ENCODE results near the gene TBC1D20.
"Not testable (repeated sequence)": the region's sequence is repeated elsewhere in the genome, so short reads cannot be mapped to it uniquely, and the experiment has no call there.

Gene TBC1D20

DNA sequence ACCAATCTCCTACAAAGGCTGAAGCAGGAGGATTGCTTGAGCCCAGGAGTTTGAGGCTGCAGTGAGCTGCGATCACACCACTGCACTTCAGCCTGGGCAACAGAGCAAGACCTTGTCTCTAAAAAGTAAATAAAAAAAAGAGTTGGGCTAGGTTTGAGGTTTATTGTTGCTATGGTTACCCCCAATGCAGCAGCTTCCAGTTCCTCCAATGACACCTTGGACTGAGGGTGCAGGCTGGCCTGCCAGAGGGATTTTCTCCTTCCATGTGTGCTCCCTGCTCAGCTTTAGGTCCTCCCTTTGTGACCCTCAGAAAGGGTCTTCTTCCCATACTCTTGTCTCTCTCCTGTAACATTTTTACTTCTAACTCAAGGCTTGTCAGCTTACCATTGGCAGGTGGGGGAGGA lies 10.6 kb upstream of the TBC1D20 start:
- Histone ChIP-seq H3K27me3 (ENCODE audit: control insufficient read depth in 1 of 2, insufficient read depth in 2 of 2, low read length in 2 of 2) (peaks cover 0 to 4% of the 10 kb centered on the region in 2 donors), H3K27ac (ENCODE audit: low read depth, low read length) (no peak overlapping the region), H3K36me3 (ENCODE audit: insufficient read depth, low read length) (peaks cover 2% of the 10 kb centered on the region), H3K9ac (ENCODE audit: low read length) (no peak overlapping the region), H3K4me1 (ENCODE audit: insufficient read depth, low read length) (no peaks in the 10 kb centered on the region), H3K9me3 (ENCODE audit: low read length) (no peaks in the 10 kb centered on the region), H3K4me3 (ENCODE audit: low read depth in 1 of 2, low read length in 2 of 2) (no peak overlapping the region)

DNA sequence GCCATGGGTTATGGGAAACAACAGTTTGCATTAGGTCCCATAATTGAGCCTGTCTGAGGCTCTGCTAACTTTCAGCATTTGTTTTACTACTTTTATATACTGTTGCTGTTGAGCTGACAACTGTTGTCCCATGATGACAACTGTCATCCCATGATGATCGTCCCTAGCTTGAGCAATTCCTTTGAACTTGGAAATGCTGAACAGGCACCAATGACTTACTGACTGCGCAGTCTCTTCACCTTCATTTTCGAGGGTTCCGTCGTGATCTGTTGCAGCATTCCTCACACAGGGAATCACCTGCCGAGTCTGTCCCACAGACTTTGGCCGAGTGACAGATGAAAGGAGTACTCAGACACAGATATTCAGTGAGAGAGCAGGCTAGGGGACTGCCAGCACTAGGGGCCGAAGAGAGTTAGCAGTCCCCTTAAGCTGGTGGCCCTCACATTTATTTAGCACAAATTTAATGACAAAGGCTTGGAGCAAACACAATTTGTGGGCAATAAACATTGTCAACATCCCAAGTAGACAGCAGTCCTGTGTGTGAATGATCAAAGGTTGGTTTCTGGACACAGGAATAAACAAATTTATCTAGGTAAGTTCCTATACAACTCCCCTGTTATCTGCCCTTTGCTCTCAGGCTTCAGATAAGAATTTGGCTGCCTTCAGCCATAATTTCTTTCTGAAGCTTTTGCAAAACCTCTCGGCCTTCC lies 10.0 kb upstream of the TBC1D20 start:
- H3K27me3 ChIP-seq (ENCODE audit: control insufficient read depth in 1 of 2, insufficient read depth in 2 of 2, low read length in 2 of 2): peaks cover 0 to 4% of the 10 kb centered on the region in 2 donors
- no peak overlapping the region for H3K9ac ChIP-seq (ENCODE audit: low read length)
- H3K36me3 ChIP-seq (ENCODE audit: insufficient read depth, low read length): no peaks in the 10 kb centered on the region
- H3K9me3 ChIP-seq (ENCODE audit: low read length): no peaks in the 10 kb centered on the region
- H3K27ac ChIP-seq (ENCODE audit: low read depth, low read length): no peak overlapping the region
- no peak overlapping the region for H3K4me3 ChIP-seq (ENCODE audit: low read depth in 1 of 2, low read length in 2 of 2)
- no peaks in the 10 kb centered on the region for H3K4me1 ChIP-seq (ENCODE audit: insufficient read depth, low read length)

- no peaks in the 10 kb centered on the region for H3K9me3 ChIP-seq (ENCODE audit: low read length)
Observed at GRCh38 chr20:469746-470490, 7.6 kb upstream of the TBC1D20 start.

GRCh38 chr20:467755-468154 lies 5.4 kb upstream of the TBC1D20 start:
- Histone ChIP-seq H3K27ac (ENCODE audit: low read depth, low read length) (no peak overlapping the region), H3K27me3 (ENCODE audit: control insufficient read depth in 1 of 2, insufficient read depth in 2 of 2, low read length in 2 of 2) (peaks cover 0 to 4% of the 10 kb centered on the region in 2 donors), H3K4me3 (ENCODE audit: low read depth in 1 of 2, low read length in 2 of 2) (no peak overlapping the region), H3K36me3 (ENCODE audit: insufficient read depth, low read length) (no peaks in the 10 kb centered on the region), H3K9me3 (ENCODE audit: low read length) (no peaks in the 10 kb centered on the region), H3K4me1 (ENCODE audit: insufficient read depth, low read length) (peaks cover 4% of the 10 kb centered on the region), H3K9ac (ENCODE audit: low read length) (no peak overlapping the region)

More at GRCh38 chr20:469746-470490, 7.6 kb upstream of the TBC1D20 start:
- Histone ChIP-seq H3K27me3 (ENCODE audit: control insufficient read depth in 1 of 2, insufficient read depth in 2 of 2, low read length in 2 of 2) (peaks cover 0 to 4% of the 10 kb centered on the region in 2 donors), H3K9ac (ENCODE audit: low read length) (no peak overlapping the region), H3K27ac (ENCODE audit: low read depth, low read length) (no peak overlapping the region), H3K4me1 (ENCODE audit: insufficient read depth, low read length) (no peaks in the 10 kb centered on the region), H3K36me3 (ENCODE audit: insufficient read depth, low read length) (no peaks in the 10 kb centered on the region), H3K4me3 (ENCODE audit: low read depth in 1 of 2, low read length in 2 of 2) (no peak overlapping the region)

- Histone ChIP-seq H3K27me3 (ENCODE audit: control insufficient read depth in 1 of 2, insufficient read depth in 2 of 2, low read length in 2 of 2) (no peaks in the 10 kb centered on the region), H3K9ac (ENCODE audit: low read length) (peak overlapping the region; percentile 57), H3K4me1 (ENCODE audit: insufficient read depth, low read length) (peaks cover 31% of the 10 kb centered on the region), H3K36me3 (ENCODE audit: insufficient read depth, low read length) (no peaks in the 10 kb centered on the region), H3K9me3 (ENCODE audit: low read length) (no peaks in the 10 kb centered on the region), H3K27ac (ENCODE audit: low read depth, low read length) (peak overlapping the region; percentile 62), H3K4me3 (ENCODE audit: low read depth in 1 of 2, low read length in 2 of 2) (peak overlapping the region; percentile 67 to 79)
Observed at GRCh38 chr20:461254-462198, 807 bp downstream of the TBC1D20 start.

DNA sequence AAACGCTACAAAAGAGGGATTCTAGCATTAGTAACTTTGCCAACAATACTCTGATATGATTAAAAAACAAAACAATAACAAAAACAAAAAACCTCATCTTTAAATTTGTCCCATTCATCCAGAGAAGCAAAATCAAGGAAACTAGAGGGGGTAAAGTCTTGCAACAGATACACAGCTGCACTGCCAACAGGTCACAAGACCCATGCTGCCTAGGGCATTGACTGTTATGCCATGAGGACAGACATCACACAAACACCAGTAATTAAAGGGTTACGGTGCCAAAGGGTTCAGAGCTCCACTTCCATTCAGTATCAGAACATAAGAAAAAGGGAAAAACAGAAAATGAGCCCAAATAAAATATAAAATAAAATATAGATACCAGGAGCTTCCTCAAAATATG lies 1.6 kb downstream of the TBC1D20 start:
- Histone ChIP-seq H3K36me3 (ENCODE audit: insufficient read depth, low read length) (no peaks in the 10 kb centered on the region), H3K27ac (ENCODE audit: low read depth, low read length) (no peak overlapping the region), H3K4me3 (ENCODE audit: low read depth in 1 of 2, low read length in 2 of 2) (peak overlapping the region in 1 of 2 donors; percentile 23), H3K27me3 (ENCODE audit: control insufficient read depth in 1 of 2, insufficient read depth in 2 of 2, low read length in 2 of 2) (no peaks in the 10 kb centered on the region), H3K4me1 (ENCODE audit: insufficient read depth, low read length) (peaks cover 31% of the 10 kb centered on the region), H3K9ac (ENCODE audit: low read length) (no peak overlapping the region), H3K9me3 (ENCODE audit: low read length) (no peaks in the 10 kb centered on the region)

- peaks cover 31% of the 10 kb centered on the region for H3K4me1 ChIP-seq (ENCODE audit: insufficient read depth, low read length)
- no peaks in the 10 kb centered on the region for H3K27me3 ChIP-seq (ENCODE audit: control insufficient read depth in 1 of 2, insufficient read depth in 2 of 2, low read length in 2 of 2)
- H3K9me3 ChIP-seq (ENCODE audit: low read length): no peaks in the 10 kb centered on the region
- H3K4me3 ChIP-seq (ENCODE audit: low read depth in 1 of 2, low read length in 2 of 2): no peak overlapping the region
- H3K9ac ChIP-seq (ENCODE audit: low read length): no peak overlapping the region
- H3K27ac ChIP-seq (ENCODE audit: low read depth, low read length): no peak overlapping the region
- H3K36me3 ChIP-seq (ENCODE audit: insufficient read depth, low read length): no peaks in the 10 kb centered on the region
Observed at GRCh38 chr20:460180-460579, 2.2 kb downstream of the TBC1D20 start.

DNA sequence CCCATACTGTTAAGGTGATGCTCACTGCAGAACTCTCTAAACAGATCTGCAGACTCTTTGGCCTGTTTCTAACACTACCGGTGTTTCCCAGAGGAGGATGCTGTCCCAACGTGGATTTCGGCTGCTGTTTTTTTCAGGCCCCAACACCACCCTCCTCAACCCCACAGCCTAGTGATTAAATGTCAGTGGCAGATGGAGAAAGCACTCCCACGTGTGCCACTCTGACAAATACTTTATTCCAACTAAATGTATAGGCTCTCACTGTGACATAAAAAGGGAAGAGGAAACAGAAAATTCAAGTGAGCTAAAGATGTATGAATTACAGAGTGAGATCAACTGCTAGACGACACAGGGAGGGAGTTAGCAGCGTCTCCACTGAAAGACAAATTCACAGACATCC lies 3.6 kb downstream of the TBC1D20 start:
- no peak overlapping the region for H3K4me3 ChIP-seq (ENCODE audit: low read depth in 1 of 2, low read length in 2 of 2)
- no peaks in the 10 kb centered on the region for H3K36me3 ChIP-seq (ENCODE audit: insufficient read depth, low read length)
- H3K4me1 ChIP-seq (ENCODE audit: insufficient read depth, low read length): peaks cover 31% of the 10 kb centered on the region
- H3K27me3 ChIP-seq (ENCODE audit: control insufficient read depth in 1 of 2, insufficient read depth in 2 of 2, low read length in 2 of 2): no peaks in the 10 kb centered on the region
- H3K27ac ChIP-seq (ENCODE audit: low read depth, low read length): no peak overlapping the region
- no peak overlapping the region for H3K9ac ChIP-seq (ENCODE audit: low read length)
- no peaks in the 10 kb centered on the region for H3K9me3 ChIP-seq (ENCODE audit: low read length)

GRCh38 chr20:454951-455350 lies 7.4 kb downstream of the TBC1D20 start:
- Histone ChIP-seq H3K9me3 (ENCODE audit: low read length) (no peaks in the 10 kb centered on the region), H3K36me3 (ENCODE audit: insufficient read depth, low read length) (no peaks in the 10 kb centered on the region), H3K4me3 (ENCODE audit: low read depth in 1 of 2, low read length in 2 of 2) (no peak overlapping the region), H3K9ac (ENCODE audit: low read length) (no peak overlapping the region), H3K27me3 (ENCODE audit: control insufficient read depth in 1 of 2, insufficient read depth in 2 of 2, low read length in 2 of 2) (no peaks in the 10 kb centered on the region), H3K4me1 (ENCODE audit: insufficient read depth, low read length) (peaks cover 11% of the 10 kb centered on the region), H3K27ac (ENCODE audit: low read depth, low read length) (no peak overlapping the region)

DNA sequence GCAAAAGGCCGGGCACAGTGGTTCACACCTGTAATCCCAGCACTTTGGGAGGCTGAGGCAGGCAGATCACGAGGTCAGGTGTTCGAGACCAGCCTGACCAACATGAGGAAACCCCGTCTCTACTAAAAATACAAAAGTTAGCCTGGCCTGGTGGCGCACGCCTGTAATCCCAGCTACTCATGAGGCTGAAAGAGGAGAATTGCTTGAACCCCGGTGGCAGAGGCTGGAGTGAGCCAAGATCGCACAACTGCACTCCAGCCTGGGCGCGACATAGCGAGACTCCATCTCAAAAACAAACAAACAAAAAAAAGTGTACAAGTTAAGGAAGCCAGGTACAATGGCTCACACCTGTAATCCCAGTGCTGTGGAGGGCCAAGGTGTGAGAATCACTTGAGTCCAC lies 10.3 kb downstream of the TBC1D20 start:
- H3K36me3 ChIP-seq (ENCODE audit: insufficient read depth, low read length): not testable (repeated sequence)

More for the DNA sequence above, 10.3 kb downstream of the TBC1D20 start:
- H3K27me3 ChIP-seq (ENCODE audit: control insufficient read depth in 1 of 2, insufficient read depth in 2 of 2, low read length in 2 of 2); H3K27ac ChIP-seq (ENCODE audit: low read depth, low read length); H3K4me1 ChIP-seq (ENCODE audit: insufficient read depth, low read length); H3K9me3 ChIP-seq (ENCODE audit: low read length); H3K4me3 ChIP-seq (ENCODE audit: low read depth in 1 of 2, low read length in 2 of 2); H3K9ac ChIP-seq (ENCODE audit: low read length): not testable (repeated sequence)

Measured in muscle layer of colon (tissue), 2 donors.